HG03342 (cell line): Measurements from ENCODE around the gene AAMDC.
"Not testable (repeated sequence)": the region's sequence is repeated elsewhere in the genome, so short reads cannot be mapped to it uniquely, and the experiment has no call there.

Source experiments
- ATAC-seq: cut with Tn5 transposase; IDR thresholded peaks from one replicate; pipeline ENCODE4 v1.9.1; 2021; ENCODE audit warnings: mild to moderate bottlenecking, moderate library complexity; ENCODE audit not compliant: unreplicated experiment

Gene AAMDC

DNA sequence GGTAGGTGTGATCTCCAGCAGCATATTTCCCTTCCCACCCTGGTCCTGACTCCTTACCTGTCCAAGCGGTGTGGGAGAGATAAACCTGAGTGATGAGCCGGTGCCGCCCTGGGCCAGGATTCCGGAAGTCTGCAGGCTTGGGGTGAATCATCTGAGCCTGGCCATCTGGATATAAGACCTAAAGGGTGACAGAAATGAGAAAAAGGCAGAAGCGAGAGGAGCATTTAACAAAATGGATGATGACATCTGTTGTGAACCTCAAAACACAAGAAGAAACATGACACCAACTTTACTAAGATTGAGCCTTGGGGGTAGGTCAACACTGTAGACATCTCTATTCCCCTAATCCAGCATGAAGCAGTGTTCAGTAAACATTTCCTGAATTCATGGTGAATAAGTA lies 62.8 kb downstream of the AAMDC start:
- ATAC-seq: no peak

DNA sequence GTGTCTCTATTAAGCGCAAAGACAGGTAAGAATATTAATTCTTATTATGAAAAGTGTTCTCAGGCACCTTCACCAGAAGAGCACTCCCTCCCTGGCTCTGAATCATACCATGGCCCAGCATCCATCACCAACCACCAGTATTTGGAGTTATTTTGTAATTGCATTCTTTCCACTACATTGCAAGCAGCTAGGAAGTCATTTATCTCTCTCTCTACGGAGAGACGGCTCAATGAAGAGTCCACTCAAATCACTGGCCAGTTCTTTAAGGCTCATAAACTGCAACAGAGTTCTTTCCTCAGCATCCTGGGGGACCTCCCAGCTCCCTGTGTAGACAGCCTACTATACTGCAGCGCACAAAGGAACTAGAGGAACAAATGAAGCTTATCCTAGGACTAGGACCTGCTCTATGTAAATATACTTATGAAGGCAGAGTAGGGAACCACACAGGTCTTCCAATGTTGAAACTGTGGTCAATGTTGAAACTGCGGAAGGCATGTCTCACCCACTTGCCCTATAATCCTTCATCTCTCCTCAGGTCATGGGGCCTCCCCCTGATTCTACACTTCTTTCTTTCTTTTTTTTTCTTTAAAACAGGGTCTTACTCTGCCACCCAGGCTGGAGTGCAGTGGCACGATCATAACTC lies 63.4 kb downstream of the AAMDC start:
- ATAC-seq: no peak

DNA sequence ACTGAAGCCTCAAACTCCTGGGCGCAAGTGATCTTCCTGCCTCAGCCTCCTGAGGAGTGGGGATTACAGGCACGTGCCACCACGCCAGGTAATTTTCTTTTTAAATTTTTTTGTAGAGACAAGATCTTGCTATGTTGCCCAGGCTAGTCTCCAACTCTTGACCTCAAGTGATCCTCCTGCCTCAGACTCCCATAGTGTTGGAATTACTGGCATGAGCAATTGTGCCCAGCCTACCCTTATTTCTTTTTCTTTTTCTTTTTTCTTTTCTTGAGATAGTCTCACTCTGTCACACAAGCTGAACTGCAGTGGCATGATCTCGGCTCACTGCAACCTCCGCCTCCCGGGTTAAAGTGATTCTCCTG lies 63.9 kb downstream of the AAMDC start:
- ATAC-seq: no peak

DNA sequence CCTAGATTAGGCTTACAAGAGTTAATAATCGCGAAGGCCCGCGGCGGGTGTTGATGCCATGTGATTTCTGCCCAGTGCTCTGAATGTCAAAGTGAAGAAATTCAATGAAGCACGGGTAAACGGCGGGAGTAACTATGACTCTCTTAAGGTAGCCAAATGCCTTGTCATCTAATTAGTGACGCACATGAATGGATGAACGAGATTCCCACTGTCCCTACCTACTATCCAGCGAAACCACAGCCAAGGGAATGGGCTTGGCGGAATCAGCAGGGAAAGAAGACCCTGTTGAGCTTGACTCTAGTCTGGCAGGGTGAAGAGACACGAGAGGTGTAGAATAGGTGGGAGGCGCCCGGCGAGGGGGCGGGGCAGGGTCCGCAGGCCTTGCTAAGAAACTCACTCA lies 65.5 kb downstream of the AAMDC start:
- ATAC-seq: no peak

DNA sequence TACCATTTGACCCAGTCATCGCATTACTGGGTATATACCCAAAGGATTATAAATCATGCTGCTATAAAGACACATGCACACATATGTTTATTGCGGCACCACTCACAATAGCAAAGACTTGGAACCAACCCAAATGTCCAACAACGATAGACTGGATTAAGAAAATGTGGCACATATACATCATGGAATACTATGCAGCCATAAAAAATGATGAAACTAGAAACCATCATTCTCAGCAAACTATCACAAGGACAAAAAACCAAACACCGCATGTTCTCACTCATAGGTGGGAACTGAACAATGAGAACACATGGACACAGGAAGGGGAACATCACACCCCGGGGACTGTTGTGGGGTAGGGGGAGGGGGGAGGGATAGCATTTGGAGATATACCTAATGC lies 68.1 kb downstream of the AAMDC start:
- not testable (repeated sequence) for ATAC-seq

DNA sequence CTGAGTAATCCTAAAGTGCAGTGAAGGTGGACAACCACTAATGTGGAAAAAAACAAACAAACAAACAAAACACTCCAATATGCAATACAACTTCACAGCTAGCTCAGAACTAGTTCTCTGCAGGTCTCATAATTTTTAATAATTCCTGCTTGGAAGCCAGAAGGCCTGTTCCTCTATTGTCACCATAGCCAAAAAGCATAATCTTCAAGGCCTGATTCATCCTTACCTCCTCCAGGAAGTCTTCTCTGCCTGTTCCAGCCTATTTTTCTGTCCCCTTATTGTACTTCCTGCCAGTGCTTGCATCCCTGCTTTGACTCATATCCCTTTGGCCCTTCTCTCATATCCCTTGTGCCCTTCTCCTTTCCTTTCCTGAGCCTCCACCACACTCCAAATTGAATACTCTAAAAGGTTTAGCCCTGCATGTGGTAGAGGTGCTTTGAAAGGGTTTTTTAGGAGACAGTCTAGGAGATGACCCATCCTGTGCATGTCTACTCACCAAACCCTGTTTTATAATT lies 69.2 kb downstream of the AAMDC start:
- not testable (repeated sequence) for ATAC-seq

DNA sequence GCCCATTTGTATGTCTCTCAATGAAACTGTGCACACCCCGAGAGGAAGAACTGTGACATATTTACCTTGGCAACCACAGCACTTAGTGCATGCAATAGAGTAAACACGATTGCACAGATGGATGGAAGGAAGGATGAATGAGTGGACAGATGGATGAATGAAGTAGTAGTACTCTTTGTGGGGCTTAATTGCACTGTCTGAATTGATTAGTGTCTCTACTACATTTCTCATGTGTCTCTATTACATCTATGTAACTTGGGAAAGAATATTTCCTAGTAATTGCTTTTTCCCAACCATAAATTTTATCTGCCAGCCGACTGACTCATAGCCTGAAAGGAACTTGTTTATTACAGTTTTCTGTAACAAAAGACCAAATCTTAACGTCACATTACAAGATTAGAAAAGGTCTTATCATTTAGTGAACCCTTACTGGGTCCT lies 69.7 kb downstream of the AAMDC start:
- not testable (repeated sequence) for ATAC-seq

DNA sequence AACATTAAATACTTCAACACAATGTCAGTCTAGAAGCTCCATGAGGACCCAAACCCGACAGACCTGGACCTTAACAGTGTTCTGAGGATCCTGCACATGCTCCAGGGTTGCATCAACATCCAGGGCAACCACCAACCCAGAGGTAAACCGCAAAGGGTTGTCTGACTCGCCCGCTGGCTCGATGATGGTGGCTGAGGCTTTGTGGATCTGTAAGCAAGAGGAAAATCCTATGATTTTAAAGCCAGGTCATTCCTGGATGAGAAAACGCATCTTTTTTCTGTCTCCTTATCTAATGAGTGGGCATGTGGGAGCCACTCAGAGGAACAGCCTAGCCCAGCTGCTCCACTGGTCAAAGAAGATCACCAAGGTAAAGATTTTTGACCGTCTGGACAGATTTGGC lies 70.3 kb downstream of the AAMDC start:
- not testable (repeated sequence) for ATAC-seq

DNA sequence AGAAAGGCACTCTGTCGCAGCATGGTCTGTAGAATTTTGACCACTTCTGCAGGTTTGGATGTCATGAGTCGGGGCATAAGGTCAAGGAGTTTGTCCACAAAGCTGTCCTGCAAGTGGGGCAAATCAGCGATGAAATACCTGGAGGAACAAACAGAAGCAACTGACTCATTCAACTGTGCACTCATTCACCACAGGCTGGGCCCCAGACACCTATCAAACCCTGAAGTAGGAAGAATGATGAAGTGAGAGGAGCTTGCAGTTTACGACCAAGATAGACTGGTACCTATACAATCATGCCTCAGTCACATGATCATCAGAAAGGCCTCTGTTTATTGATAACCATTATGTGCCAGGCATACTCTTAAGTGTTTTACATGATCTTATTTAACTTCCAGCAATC lies 70.8 kb downstream of the AAMDC start:
- ATAC-seq: not testable (repeated sequence)

DNA sequence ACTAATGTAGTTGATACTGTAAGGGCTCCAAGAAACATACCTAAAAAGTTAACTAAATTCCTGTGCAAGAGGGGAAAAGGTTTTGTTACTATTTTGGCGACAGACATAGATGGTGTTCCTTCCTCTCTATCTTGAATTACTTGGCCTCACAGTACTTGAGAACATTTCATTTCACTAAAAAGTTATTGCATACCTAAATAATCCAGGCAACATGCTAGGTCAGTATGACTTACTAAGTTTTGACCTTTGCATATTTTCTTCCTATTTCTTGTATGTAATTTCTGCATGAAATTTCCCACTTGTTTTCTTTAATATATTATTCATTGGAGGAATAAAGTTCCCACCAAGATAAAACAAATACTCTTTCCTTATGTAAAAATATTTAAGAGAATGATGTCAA lies 74.0 kb downstream of the AAMDC start:
- not testable (repeated sequence) for ATAC-seq

DNA sequence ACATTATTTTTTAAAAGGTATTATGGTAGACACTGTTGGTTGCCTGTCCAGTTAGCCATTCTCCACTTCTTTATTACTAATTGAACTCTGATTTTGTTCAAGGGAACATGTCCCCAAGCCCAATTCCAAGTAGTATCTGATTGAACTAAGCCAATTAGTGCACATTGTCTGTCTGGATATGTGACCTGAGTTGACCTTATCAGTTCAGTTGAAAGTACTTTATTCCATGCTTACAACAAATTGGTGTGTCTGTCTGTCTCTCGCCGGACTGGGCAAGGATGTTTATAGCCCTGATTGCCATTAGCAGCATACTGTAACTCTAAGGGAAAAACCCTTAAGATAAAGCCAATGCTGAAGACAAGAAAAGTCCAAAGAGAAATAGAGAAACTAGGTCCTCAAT lies 87.9 kb downstream of the AAMDC start:
- ATAC-seq: no peak

DNA sequence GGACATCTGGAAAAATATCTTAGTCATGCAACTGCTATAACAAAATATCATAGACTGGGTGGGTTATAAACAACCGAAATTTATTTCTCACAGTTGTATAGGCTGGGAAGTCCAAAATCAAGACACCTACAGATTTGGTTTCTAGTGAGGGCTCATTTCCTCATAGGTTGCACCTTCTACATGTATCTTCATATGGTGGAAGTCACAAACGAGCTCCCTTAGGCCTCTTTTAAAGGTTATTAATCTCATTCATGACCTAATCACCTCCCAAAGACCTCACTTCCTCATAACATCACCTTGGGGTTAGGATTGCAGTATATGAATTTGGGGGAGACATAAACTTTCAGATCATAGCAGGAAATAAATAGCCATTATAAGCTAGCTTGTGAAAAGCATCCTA lies 88.3 kb downstream of the AAMDC start:
- no peak for ATAC-seq

DNA sequence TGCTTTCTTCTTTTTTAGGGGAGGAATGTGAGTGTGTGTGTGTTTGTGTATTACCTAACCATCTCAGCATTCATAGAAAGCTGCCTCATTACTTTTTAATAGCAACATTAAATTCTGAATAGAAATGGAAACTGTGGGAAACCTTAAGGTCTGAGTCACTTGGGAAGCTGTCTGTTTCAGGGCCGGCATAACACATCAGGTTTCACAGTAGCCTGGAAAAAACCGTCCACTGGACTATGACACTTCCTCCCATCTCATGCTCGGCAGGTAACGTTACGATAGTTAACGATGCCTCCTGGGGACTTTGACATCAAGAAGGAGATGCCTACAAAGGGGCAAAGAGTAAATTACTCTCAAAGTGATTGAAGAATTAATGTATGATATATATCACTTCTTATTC lies 89.9 kb downstream of the AAMDC start:
- not testable (repeated sequence) for ATAC-seq

DNA sequence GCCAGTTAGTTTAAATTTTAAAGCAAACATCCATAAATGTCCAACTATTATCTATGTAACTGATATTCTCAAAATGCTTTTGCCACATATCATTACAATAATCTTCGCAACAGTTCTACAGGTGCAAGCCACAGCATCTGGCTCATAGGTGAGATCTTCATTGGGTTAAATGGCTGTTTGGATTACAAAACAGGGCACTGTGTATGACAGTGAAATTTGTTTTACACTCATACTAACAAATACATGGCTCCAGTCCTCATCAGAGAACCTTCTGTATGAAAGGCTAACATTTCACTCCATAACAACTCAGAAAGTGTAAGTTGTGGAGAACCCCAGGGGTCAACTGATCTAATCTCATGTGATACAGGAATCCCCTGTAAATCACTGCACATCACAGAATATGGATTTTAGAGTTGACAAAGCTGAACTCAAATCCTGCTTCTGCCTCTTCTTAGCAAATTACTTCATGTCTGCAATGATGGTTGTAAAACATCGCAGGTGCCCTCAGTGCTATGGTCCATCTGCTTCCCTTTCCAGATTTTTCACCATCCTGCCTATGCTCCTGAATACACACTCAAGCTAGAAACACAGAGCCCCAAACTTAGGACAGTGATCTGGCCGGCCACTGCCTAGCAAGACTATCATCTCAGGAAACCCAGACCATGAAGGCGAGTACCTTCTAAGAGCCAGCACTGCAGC lies 92.8 kb downstream of the AAMDC start:
- not testable (repeated sequence) for ATAC-seq

DNA sequence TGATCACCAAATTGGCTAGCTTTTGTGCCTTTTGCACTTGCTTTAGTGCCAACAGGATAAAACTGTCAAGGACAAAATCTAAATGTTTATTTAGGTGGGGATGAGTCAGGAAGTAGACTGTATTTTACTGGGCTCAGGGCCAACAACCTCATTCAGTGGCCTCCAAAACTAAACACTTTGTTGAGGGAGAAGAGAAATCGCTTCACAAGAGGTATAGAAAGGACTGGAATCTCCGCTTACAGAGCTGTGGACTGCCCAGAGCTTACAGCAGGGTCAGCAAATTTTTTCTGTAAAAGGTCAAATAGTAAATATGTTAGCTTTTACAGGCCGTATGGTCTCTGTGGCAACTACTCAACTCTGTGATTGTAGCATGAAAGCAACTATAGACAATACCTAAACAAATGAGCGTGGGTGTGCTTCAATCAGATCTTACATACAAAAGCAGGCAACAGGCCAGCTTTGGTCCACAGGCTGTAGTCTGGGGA lies 93.4 kb downstream of the AAMDC start:
- ATAC-seq: not testable (repeated sequence)

DNA sequence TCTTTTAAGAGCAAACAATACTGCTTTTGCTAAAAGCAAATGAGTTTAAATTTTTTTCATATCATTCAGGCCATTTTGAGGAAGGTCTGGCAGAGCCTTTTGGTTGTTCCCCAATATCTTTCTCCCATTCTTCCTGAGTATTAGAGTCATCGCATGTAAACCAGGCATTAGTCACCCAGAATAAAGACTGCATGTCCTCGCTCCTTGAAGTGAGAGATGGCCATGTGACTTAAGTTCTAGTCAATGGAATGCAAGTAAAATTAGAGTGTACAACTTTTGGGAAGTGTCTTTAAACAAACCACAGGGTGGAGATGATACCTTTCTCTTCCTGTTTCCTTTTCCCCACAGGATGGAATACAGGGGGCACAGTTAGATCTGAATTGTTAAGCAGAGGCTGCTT lies 96.8 kb downstream of the AAMDC start:
- not testable (repeated sequence) for ATAC-seq
